B cell (primary cell): ENCODE data around the gene FIG4.

Experiments
- CTCF ChIP-seq: fragments of 200-600 bp; IDR thresholded peaks from one replicate; pipeline ENCODE4 v1.8.0; 2022; ENCODE audit warnings: antibody characterized with exemption, mild to moderate bottlenecking
- EZH2 ChIP-seq: IDR thresholded peaks from 2 replicates; pipeline ENCODE4 v1.6.1; 2012; ENCODE audit warnings: borderline replicate concordance, low read depth, mild to moderate bottlenecking, moderate library complexity, low read length; ENCODE audit not compliant: insufficient read depth, poor library complexity, severe bottlenecking

- TF ChIP-seq CTCF (no peak), EZH2 (no peak)
Measured at GRCh38 chr6:109781001-109781400, 89.9 kb downstream of the FIG4 start.
